K562 (cell line): ENCODE data around the gene CEP192. TPM values are rescaled to one million over a fixed set of nuclear protein-coding genes. Genes with fewer than 3 reads are reported as not detected.

ENCODE experiments used
- ATAC-seq: fragments of 200-7000 bp; cut with Tn5 transposase; 3 replicates; pipeline ENCODE4 v1.9.1; 2020; ENCODE audit warnings: moderate library complexity
- BruUV-seq: library from RNA; stranded (reverse); fragments of 400-500 nt; replicated peaks from 2 replicates; lab custom pipeline; 2021; lab: Mats Ljungman, UMichigan
- CTCF ChIA-PET: fragments of 300-600 bp; formaldehyde crosslinking; extraction: SDS; loops from one replicate; lab custom pipeline; 2021; ENCODE audit warnings: low intra/inter-chr PET ratio; lab: Yijun Ruan, JAX
- POLR2A ChIA-PET: fragments of 300-600, 350-650 bp; sonication (Branson Sonifier 250); formaldehyde crosslinking; extraction: SDS; loops from one replicate; lab custom pipeline; 2021; ENCODE audit warnings: antibody characterized with exemption, inconsistent platforms; lab: Yijun Ruan, JAX
- DNase-seq, 4 experiments: peaks; one replicate each; pipeline versions ENCODE4 v3.0.0 to v3.0.0-alpha.2; 2011 to 2018; ENCODE audit warnings: low spot score in 3 of 4, mixed read lengths in 3 of 4; ENCODE audit errors: extremely low read depth in 1 of 4
- FAIRE-seq: peaks from 2 replicates; lab custom pipeline; 2011; peaks lifted over from hg19 to GRCh38; lab: Jason Lieb, UNC
- H2AFZ ChIP-seq: 2 replicates; pipeline ENCODE4 v1.6.0; 2011; ENCODE audit warnings: low read depth, low read length, control low read depth, inconsistent platforms
- H3K27ac ChIP-seq: fragments of 200-600 bp; 3 replicates; pipeline ENCODE4 v1.8.0; 2011; ENCODE audit warnings: low read depth, mild to moderate bottlenecking, control low read depth, inconsistent platforms, low read length, moderate library complexity, mixed read lengths; ENCODE audit errors: extremely low read depth
- H3K27me3 ChIP-seq, 2 experiments: fragments of 300-600 bp in 1 of 2; 2 replicates in 1 of 2; 3 replicates in 1 of 2; pipeline versions ENCODE4 v1.6.0 to v1.8.0; 2011; ENCODE audit warnings: inconsistent platforms in 2 of 2, low read length in 2 of 2, mild to moderate bottlenecking in 1 of 2, mixed read lengths in 1 of 2, moderate library complexity in 1 of 2; ENCODE audit not compliant: control insufficient read depth in 2 of 2, insufficient read depth in 2 of 2
- H3K36me3 ChIP-seq: fragments of 300-600 bp; 3 replicates; pipeline ENCODE4 v1.8.0; 2011; ENCODE audit warnings: mild to moderate bottlenecking, low read length, inconsistent platforms; ENCODE audit not compliant: control insufficient read depth, insufficient read depth
- H3K4me1 ChIP-seq, 2 experiments: fragments of 200-600 bp in 1 of 2; replicated peaks in 1 of 2; 2 replicates in 1 of 2; 3 replicates in 1 of 2; pipeline versions ENCODE4 v1.5.1 to v1.8.0; 2011; ENCODE audit warnings: inconsistent platforms in 2 of 2, low read length in 2 of 2, mild to moderate bottlenecking in 1 of 2, mixed read lengths in 1 of 2, moderate library complexity in 1 of 2; ENCODE audit not compliant: control insufficient read depth in 2 of 2, insufficient read depth in 2 of 2
- H3K4me2 ChIP-seq: 2 replicates; pipeline ENCODE4 v1.6.1; 2011; ENCODE audit warnings: low read length, control low read depth, inconsistent platforms, mixed read lengths; ENCODE audit not compliant: insufficient read depth
- H3K4me3 ChIP-seq: fragments of 200-600 bp; sonication (generic), shearing (Covaris generic); 2 replicates; pipeline ENCODE4 v1.5.1; 2016; ENCODE audit warnings: control low read depth, inconsistent platforms
- H3K79me2 ChIP-seq: fragments of 200-600 bp; 3 replicates; pipeline ENCODE4 v1.8.0; 2011; ENCODE audit warnings: low read length, inconsistent platforms; ENCODE audit not compliant: control insufficient read depth, insufficient read depth
- H3K9ac ChIP-seq, 2 experiments: 2 replicates each; pipeline versions ENCODE4 v1.6.0 to v1.6.1; 2011; ENCODE audit warnings: low read depth in 2 of 2, low read length in 2 of 2, control low read depth in 1 of 2, inconsistent platforms in 1 of 2, mild to moderate bottlenecking in 1 of 2, mixed read lengths in 1 of 2; ENCODE audit not compliant: insufficient read depth in 1 of 2
- H3K9me1 ChIP-seq: one replicate; pipeline ENCODE4 v1.6.0; 2011; ENCODE audit warnings: inconsistent platforms, mild to moderate bottlenecking, low read length, moderate library complexity; ENCODE audit not compliant: control insufficient read depth, insufficient read depth
- H3K9me3 ChIP-seq: replicated peaks from 2 replicates; pipeline ENCODE4 v1.5.1; 2011; ENCODE audit warnings: low read depth, low read length, inconsistent platforms; ENCODE audit not compliant: control insufficient read depth, insufficient read depth
- H4K20me1 ChIP-seq: replicated peaks from 2 replicates; pipeline ENCODE4 v1.6.1; 2011; ENCODE audit warnings: low read length, inconsistent platforms, mixed read lengths; ENCODE audit not compliant: control insufficient read depth, insufficient read depth
- ARID3A ChIP-seq: IDR thresholded peaks from 2 replicates; pipeline ENCODE4 v1.6.1; 2012; ENCODE audit warnings: low read depth, low read length, improper control_type of control experiment, borderline replicate concordance
- CBX2 ChIP-seq: fragments of 200-600 bp; sonication (generic); IDR thresholded peaks from one replicate; pipeline ENCODE4 v1.6.1; 2012; ENCODE audit warnings: mild to moderate bottlenecking, low read length, inconsistent platforms; ENCODE audit not compliant: insufficient read depth, poor library complexity, severe bottlenecking
- CSDE1 ChIP-seq, 2 experiments: fragments of 450-650 bp; IDR thresholded peaks; 2 replicates each; pipeline ENCODE4 v1.6.1; 2016; ENCODE audit warnings: mild to moderate bottlenecking in 1 of 2
- LEF1 ChIP-seq: fragments of 450-650 bp; IDR thresholded peaks from 2 replicates; pipeline ENCODE4 v1.6.1; 2016; ENCODE audit warnings: mild to moderate bottlenecking
- MTA1 ChIP-seq: fragments of 450-650 bp; IDR thresholded peaks from 2 replicates; pipeline ENCODE4 v1.6.1; 2017; ENCODE audit warnings: borderline replicate concordance
- NFE2L1 ChIP-seq: fragments of 450-650 bp; IDR thresholded peaks from 2 replicates; pipeline ENCODE4 v1.6.1; 2016; ENCODE audit warnings: missing genetic modification characterization, low read depth, mild to moderate bottlenecking, missing compliant biosample characterization, moderate library complexity, borderline replicate concordance
- PHTF2 ChIP-seq: fragments of 250-450 bp; sonication (Bioruptor Pico); IDR thresholded peaks from 2 replicates; pipeline ENCODE4 v1.5.0; 2021; ENCODE audit warnings: mild to moderate bottlenecking
- RAD21 ChIP-seq, 2 experiments: fragments of 250-450 bp in 1 of 2; fragments of 450-650 bp in 1 of 2; sonication (Bioruptor Pico) in 1 of 2; formaldehyde crosslinking in 1 of 2; IDR thresholded peaks in 1 of 2; conservative IDR thresholded peaks in 1 of 2; 2 replicates each; pipeline versions ENCODE4 v1.4.0 to v1.8.0; 2020 to 2022; ENCODE audit warnings: mild to moderate bottlenecking in 2 of 2, moderate library complexity in 1 of 2
- SMAD4 ChIP-seq: fragments of 250-450 bp; sonication (Bioruptor Pico); conservative IDR thresholded peaks from 2 replicates; pipeline ENCODE4 v1.8.0; 2021; ENCODE audit warnings: inconsistent platforms, mild to moderate bottlenecking, moderate library complexity
- SP1 ChIP-seq: sonication (generic); formaldehyde crosslinking; IDR thresholded peaks from 2 replicates; pipeline ENCODE4 v1.8.1; 2022; ENCODE audit warnings: mild to moderate bottlenecking, missing genetic modification reagents
- ZBTB5 ChIP-seq: fragments of 450-650 bp; IDR thresholded peaks from 2 replicates; pipeline ENCODE4 v1.6.1; 2017; ENCODE audit warnings: antibody characterized with exemption
- ZNF124 ChIP-seq: sonication (generic); formaldehyde crosslinking; IDR thresholded peaks from 2 replicates; pipeline ENCODE4 v1.8.1; 2022; ENCODE audit warnings: missing genetic modification reagents
- ZNF668 ChIP-seq: fragments of 250-450 bp; sonication (Bioruptor Pico); IDR thresholded peaks from 2 replicates; pipeline ENCODE4 v1.8.0; 2022; ENCODE audit warnings: mild to moderate bottlenecking, inconsistent platforms
- ZNF717 ChIP-seq: fragments of 250-450 bp; sonication (Bioruptor Pico); IDR thresholded peaks from 2 replicates; pipeline ENCODE4 v1.5.0; 2021
- WGBS: fragments of 100-300 bp; shearing (Covaris generic); methylation state at CpG from one replicate; pipeline ENCODE4 v1.1.6; 2016; ENCODE audit warnings: low coverage, mixed read lengths; ENCODE audit not compliant: insufficient coverage; ENCODE audit errors: missing lambda C conversion rate; 5-methylcytosine and 5-hydroxymethylcytosine counted together
- in situ Hi-C: fragments of 300-500 bp; cut with MboI; formaldehyde crosslinking; loops from 4 replicates; pipeline ENCODE4 v1.15.0; 2018; ENCODE audit warnings: inconsistent platforms, mixed read lengths
- intact Hi-C: fragments of 100-400 bp; cut with micrococcal nuclease; formaldehyde crosslinking; loops from 2 replicates; pipeline ENCODE4 v1.14.2; 2022
- polyA plus RNA-seq, 8 experiments: library from polyadenylated mRNA; depleted of rRNA in 4 of 8; stranded (reverse) in 5 of 8; unstranded in 3 of 8; fragments of >200 nt; fragmentation: Nextera tagmentation in 2 of 8; fragmentation: Illumina TruSeq in 1 of 8; extraction: Ambion mirVana in 2 of 8; extraction: Trizol in 1 of 8; gene quantifications; 2 replicates each; pipeline versions ENCODE4 v1.2.1 to v1.2.3, GENCODE V29; 2011 to 2014; ENCODE audit warnings: inconsistent platforms in 1 of 8, missing spikeins in 1 of 8
- total RNA-seq, 7 experiments: library from RNA; depleted of rRNA in 6 of 7; stranded (reverse); fragments of >200 nt in 6 of 7; fragmentation: Illumina TruSeq in 2 of 7; extraction: Trizol in 2 of 7; gene quantifications; 2 replicates each; pipeline versions ENCODE4 v1.2.1 to v1.2.3, GENCODE V29; 2011 to 2021; ENCODE audit warnings: low replicate concordance in 1 of 7

The CEP192 gene
- total and polyA plus RNA-seq, 9 of the 15 experiments (the other 6 are each of a cell fraction or from before 2014, with no cell fraction given): 14.4 to 54.4 (median 35.8) TPM

- no TSS peak for BruUV-seq
- no peak for DNase-seq
- H3K4me1 ChIP-seq: no peaks in the 10 kb centered on the region
Observed at GRCh38 chr18:13014232-13014631, 23.1 kb downstream of the CEP192 start.

More at GRCh38 chr18:13014232-13014631, 23.1 kb downstream of the CEP192 start:
- POLR2A ChIA-PET: interaction anchor here (1.5 to 2.4 kb wide), 2 partner anchors 9 to 23 kb away, joined by 3 to 8 read pairs; partner anchors contain the start of gene CEP192
- H3K27ac ChIP-seq: no peak overlapping the region
- H3K4me3 ChIP-seq: no peak overlapping the region
- ATAC-seq: no peak
- no peaks in the 10 kb centered on the region for H3K27me3 ChIP-seq
- TF ChIP-seq SP1 (CRISPR knock-in tag): no peak
- TF ChIP-seq RAD21 (CRISPR knock-in tag; conservative IDR thresholded peaks at IDR 0.05 in 1 of 2, IDR thresholded peaks at IDR 0.05 in 1 of 2): no peak
- no peak for TF ChIP-seq ZNF668 (CRISPR knock-in tag)
- no peak for TF ChIP-seq ZBTB5
- TF ChIP-seq PHTF2: no peak
- TF ChIP-seq MTA1: no peak
- TF ChIP-seq NFE2L1 (tag): no peak
- TF ChIP-seq ZNF124 (CRISPR knock-in tag): no peak
- no peak for TF ChIP-seq ZNF717
- no peak for TF ChIP-seq CBX2
- TF ChIP-seq LEF1: no peak
- TF ChIP-seq ARID3A: no peak
- TF ChIP-seq CSDE1 (IDR thresholded peaks at IDR 0.05): no peak
- TF ChIP-seq SMAD4: no peak
- CTCF ChIA-PET: no interaction called here
- H3K79me2 ChIP-seq: no peaks in the 10 kb centered on the region
- no peaks in the 10 kb centered on the region for H3K9me3 ChIP-seq
- no peak for FAIRE-seq
- in situ Hi-C loops (no loop called here), intact Hi-C loops (no loop called here)
- H3K9me1 ChIP-seq: no peaks in the 10 kb centered on the region
- 86% methylated on average over 2 of the region's 2 CpGs for WGBS
- H3K36me3 ChIP-seq: peaks cover 95% of the 10 kb centered on the region
- no peak overlapping the region for H2AFZ ChIP-seq
- H3K9ac ChIP-seq: no peak overlapping the region
- no peak overlapping the region for H3K4me2 ChIP-seq
- H4K20me1 ChIP-seq: no peaks in the 10 kb centered on the region
